Heart left ventricle (tissue), 13 donors: ENCODE results near the gene NPAS1.

Experiments used
- POLR2A ChIP-seq, 2 donors: fragments of 450-650 bp; IDR thresholded peaks; one replicate each; pipeline ENCODE4 v1.6.1; 2017; ENCODE audit warnings: antibody characterized with exemption in 2 of 2, mild to moderate bottlenecking in 2 of 2, moderate library complexity in 2 of 2
- TF ChIP-seq, protein P1 (sequence below), 12 donors: fragments of 200-600 bp; sonication (generic) in 4 of 12; IDR thresholded peaks; one replicate each; pipeline versions ENCODE4 v1.5.0 to v1.8.0; 2018 to 2022; ENCODE audit warnings: antibody characterized with exemption in 12 of 12, mild to moderate bottlenecking in 5 of 12
- donor health status: ischemic (EF 13 %, LVEDD 7.1; RV severe dilation, severe dysfunction).
- donor health status: DM: no; HTN: yes; CAD: no.
- donor health status: DM: no; HTN: no; CAD: no.
- donor health status: ischemic (EF 25% LVEDD 6.9; RV normal size, moderate dysfunction).
- donor health status: ischemic (EF 25% LVEDD 5.7; RV mildly dilated, moderate dysfunction).
- donor health status: ischemic (EF 35%, LVEDD 5.7; RV mildly dilated, moderate dysfunction).
- donor health status: nonischemic (EF 11% LVEDD 7.7; RV severe dilation, severe dysfunction).
- donor health status: DM: yes; HTN: yes; CAD: no.
- donor health status: PGD.
- donor health status: ischemic (EF 29% LVEDD 5.4; RV normal size, mild dysfunction).
- donor health status: nonischemic (EF 23%, LVEDD 6.1; RV moderate dilation, normal function).

GRCh38 chr19:47056411-47056810, 36.8 kb downstream of the NPAS1 start:
- TF ChIP-seq, protein P1, sequence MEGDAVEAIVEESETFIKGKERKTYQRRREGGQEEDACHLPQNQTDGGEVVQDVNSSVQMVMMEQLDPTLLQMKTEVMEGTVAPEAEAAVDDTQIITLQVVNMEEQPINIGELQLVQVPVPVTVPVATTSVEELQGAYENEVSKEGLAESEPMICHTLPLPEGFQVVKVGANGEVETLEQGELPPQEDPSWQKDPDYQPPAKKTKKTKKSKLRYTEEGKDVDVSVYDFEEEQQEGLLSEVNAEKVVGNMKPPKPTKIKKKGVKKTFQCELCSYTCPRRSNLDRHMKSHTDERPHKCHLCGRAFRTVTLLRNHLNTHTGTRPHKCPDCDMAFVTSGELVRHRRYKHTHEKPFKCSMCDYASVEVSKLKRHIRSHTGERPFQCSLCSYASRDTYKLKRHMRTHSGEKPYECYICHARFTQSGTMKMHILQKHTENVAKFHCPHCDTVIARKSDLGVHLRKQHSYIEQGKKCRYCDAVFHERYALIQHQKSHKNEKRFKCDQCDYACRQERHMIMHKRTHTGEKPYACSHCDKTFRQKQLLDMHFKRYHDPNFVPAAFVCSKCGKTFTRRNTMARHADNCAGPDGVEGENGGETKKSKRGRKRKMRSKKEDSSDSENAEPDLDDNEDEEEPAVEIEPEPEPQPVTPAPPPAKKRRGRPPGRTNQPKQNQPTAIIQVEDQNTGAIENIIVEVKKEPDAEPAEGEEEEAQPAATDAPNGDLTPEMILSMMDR (IDR thresholded peaks at IDR 0.05): no peak
- TF ChIP-seq POLR2A (IDR thresholded peaks at IDR 0.05): no peak
